B cell (primary cell): ENCODE results near the gene PAPPA.

Experiments
- CTCF ChIP-seq: fragments of 200-600 bp; IDR thresholded peaks from one replicate; pipeline ENCODE4 v1.8.0; 2022; ENCODE audit warnings: antibody characterized with exemption, mild to moderate bottlenecking
- EZH2 ChIP-seq: IDR thresholded peaks from 2 replicates; pipeline ENCODE4 v1.6.1; 2012; ENCODE audit warnings: borderline replicate concordance, low read depth, mild to moderate bottlenecking, moderate library complexity, low read length; ENCODE audit not compliant: insufficient read depth, poor library complexity, severe bottlenecking

- TF ChIP-seq CTCF (no peak), EZH2 (no peak)
These were observed 25.1 kb downstream of the PAPPA start for GRCh38 chr9:116178481-116179211.
